Stimulated activated CD4-positive, alpha-beta T cell treated with anti-CD3 and anti-CD28 coated beads, TNF-alpha, amount 100 ng/mL, for 1 hour (primary cell): ENCODE results near the gene STK40.

Experiments
- DNase-seq, 3 donors: peaks; one replicate each; pipeline ENCODE4 v3.0.0-alpha.2; 2020; ENCODE audit warnings: low read depth in 3 of 3, low spot score in 1 of 3

The STK40 gene, protein sequence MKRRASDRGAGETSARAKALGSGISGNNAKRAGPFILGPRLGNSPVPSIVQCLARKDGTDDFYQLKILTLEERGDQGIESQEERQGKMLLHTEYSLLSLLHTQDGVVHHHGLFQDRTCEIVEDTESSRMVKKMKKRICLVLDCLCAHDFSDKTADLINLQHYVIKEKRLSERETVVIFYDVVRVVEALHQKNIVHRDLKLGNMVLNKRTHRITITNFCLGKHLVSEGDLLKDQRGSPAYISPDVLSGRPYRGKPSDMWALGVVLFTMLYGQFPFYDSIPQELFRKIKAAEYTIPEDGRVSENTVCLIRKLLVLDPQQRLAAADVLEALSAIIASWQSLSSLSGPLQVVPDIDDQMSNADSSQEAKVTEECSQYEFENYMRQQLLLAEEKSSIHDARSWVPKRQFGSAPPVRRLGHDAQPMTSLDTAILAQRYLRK

DNA sequence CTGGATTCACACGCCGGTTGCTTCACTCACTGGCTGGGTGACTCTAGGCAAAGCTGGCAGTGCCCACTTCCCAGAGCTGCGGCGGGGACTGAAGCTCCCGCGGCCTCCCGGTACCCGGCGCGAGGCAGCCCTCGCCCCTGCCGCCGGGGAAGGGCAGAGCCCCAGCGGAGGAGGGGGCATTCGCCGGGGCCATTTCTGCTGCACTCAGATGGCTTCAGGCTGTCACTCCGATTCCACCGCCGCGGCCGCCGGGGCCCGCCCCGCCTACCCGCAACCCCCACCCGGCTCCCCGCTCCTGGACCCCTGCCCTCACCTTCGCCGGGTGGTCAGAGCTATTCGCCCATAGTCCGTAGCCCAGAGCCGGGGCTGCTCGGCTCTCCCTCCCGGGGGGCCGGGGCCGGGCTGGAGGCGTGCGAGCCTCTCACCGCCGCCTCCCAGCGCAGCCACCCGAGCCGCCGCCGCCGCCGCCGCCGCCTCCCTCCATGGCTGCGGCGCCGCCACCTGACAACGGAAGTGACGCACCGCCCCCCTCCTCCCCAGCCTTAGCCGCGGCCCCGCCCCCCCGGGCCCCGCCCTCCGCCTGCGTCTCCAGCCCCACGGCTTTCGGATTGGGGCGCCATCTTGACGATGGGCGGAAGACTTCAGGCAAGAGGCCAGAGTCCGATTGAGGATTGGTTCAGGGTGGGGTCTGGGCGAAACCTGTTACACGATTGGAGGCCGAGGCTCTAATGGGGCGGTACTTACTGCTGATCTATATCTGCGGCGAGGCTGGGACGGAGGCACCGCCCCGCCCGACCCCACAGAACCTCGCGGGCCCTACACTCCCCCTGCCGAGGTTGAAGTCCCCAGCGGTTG, at the start of gene STK40:
TSS of gene STK40 (minus strand) at position 515 of the 855 bp plus-strand sequence. CDS start 24,592 bp downstream, outside the sequence.
- DNase-seq: peak; percentile 97

- DNase-seq: no peak
Observed at GRCh38 chr1:36433102-36433501, 47.4 kb upstream of the STK40 start.

- DNase-seq: no peak
Observed at GRCh38 chr1:36432616-36433015, 46.9 kb upstream of the STK40 start.

DNA sequence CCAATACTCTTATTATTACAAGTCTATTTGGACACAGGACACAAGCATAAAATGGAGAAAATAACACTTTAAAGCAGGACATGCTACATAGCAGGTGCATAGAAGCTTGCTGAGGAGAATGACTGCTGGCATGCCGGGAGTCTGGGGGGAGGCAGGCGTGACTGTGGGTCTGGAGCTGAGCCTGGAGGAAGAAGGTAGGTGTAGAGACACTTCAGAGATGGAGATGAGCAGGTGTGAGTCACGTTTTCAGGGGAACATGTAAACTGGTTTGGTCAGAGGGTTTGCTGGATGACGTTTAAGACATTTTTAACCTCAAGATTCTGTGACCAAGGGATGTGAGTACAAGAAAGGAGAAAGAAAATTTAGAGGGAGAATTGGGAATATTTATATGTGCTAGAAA, 40.1 kb upstream of the STK40 start:
- no peak for DNase-seq

DNA sequence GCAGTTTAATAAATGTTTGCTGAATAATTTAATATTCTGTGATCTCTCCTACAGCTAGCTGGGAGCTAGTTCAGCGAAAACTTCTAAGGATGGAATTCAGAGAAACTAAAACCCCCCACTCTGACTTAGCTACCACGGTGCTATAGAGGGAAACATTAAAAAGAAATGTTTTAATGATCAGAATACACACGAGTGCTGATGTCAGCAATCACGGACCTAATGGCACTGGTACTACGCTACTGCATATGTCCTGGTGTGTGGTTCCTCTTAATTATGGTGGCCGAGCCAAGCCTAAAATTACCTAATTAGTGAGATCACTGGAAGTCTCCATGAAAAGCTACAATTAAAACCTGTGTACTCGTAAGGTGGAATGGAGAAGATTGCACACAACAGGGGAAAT, 35.9 kb upstream of the STK40 start:
- DNase-seq: no peak

- peak; percentile 76 to 93 (median 86) for DNase-seq
Observed at GRCh38 chr1:36420836-36421317, 35.2 kb upstream of the STK40 start.

DNA sequence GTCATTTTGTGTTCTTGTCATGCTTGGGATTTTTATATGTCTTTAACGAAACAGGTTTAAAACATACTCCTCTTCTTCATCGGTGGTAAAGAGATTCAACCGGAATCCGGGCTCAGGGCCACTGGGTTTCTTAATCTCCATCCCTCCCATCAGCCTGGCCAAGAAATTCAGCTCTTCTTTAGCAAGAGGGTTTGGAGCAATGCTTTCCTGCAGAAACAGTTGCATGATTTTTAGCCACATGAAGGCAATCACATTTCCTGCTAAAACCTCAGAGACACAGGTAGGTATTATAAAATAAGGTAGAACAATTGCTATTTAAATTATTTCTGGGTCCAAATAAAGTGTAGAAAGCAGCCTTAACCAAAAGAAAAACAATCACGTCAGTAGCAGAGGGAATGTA, 34.7 kb upstream of the STK40 start:
- DNase-seq: no peak

- no peak for DNase-seq
Observed at GRCh38 chr1:36419569-36419968, 33.8 kb upstream of the STK40 start.

DNA sequence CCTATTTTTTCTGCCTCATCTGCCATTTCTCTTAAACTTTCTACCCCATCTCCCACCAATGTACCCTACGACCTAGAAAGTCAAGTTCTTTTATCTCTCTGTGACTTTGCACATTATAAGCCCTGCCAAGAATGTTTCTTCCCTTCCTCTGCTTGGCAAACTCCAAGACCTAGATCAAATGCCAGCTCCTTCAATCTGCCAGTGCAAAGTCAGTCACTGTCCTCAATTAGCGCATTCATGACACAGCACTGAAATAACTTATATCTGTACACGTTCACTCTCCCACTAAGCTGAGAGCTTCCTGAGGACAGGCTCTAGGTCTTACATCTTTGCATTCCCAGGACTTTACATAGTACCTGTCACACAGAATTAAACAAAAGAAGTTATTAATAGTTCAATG, 33.4 kb upstream of the STK40 start:
- DNase-seq: no peak

DNA sequence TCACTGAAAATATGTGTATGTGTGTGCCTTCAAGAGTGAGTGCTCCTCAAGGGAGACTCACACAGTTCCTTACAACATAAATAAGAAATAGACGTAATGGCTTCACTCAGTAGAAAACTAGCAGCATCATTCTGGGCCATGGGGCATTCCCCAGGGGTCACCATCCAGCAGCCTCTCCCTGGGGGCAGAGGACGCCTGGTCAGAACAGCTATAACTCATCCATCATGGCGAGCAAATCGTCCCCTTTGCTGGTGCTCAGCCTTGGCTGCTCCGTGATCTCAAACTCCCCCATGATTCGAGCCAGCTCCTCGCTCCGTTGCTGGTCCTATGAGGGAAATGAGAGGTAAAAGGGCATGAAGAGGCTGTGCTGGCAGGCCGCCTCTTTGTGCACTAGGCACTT, 32.2 kb upstream of the STK40 start:
- DNase-seq: no peak

DNA sequence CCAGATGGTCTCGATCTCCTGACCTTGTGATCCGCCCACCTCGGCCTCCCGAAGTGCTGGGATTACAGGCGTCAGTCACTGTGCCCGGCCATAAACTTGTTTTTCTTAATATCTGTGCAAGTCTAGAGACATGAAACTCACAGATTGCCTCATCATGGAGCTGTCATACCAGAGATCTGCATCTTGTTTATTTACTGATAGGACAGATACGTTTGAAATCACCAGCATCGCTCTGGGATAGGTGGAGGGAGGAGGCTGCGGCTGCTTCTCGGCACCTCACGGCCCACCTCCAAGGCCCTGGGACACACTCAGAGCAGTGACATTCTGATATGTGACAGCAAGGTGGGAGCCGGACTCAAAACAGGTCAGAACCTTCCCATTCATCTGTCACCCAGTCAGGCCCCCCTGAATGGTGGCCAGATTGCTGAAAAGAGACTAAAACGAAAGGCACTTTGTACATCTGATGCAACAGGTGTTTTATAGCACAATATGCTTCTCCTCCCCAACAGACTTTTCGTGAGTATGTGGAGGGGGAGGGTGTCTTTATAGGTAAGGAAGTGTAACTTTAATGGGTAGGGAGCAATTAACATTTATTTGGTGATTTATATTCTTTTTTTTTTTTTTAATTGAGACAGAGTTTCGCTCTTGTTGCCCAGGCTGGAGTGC, 30.1 kb upstream of the STK40 start:
- DNase-seq: no peak

DNA sequence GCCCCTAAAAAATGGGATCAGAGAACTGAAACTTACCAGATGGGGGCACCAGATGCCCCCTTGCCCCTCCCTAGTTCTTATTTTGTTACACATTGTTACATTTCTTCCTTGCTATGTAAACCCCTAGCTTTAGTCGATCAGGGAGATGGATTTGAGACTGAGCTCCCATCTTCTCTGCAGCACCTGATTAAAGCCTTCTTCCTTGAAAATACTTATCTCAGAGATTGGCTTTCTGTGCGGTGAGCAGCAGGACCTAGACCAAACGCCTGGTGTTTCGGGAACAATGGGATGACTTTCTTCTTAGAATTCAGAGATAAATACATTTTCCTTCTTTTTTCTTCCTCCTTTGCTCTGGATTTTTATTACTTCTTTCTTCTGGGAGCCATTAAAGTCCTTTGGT, 28.7 kb upstream of the STK40 start:
- no peak for DNase-seq

GRCh38 chr1:36411674-36412648, 26.2 kb upstream of the STK40 start:
- no peak for DNase-seq

GRCh38 chr1:36408479-36408878, 22.8 kb upstream of the STK40 start:
- DNase-seq: no peak

- DNase-seq: no peak
Observed at GRCh38 chr1:36406440-36406839, 20.7 kb upstream of the STK40 start.

GRCh38 chr1:36402504-36402890, 16.8 kb upstream of the STK40 start:
- no peak for DNase-seq

DNA sequence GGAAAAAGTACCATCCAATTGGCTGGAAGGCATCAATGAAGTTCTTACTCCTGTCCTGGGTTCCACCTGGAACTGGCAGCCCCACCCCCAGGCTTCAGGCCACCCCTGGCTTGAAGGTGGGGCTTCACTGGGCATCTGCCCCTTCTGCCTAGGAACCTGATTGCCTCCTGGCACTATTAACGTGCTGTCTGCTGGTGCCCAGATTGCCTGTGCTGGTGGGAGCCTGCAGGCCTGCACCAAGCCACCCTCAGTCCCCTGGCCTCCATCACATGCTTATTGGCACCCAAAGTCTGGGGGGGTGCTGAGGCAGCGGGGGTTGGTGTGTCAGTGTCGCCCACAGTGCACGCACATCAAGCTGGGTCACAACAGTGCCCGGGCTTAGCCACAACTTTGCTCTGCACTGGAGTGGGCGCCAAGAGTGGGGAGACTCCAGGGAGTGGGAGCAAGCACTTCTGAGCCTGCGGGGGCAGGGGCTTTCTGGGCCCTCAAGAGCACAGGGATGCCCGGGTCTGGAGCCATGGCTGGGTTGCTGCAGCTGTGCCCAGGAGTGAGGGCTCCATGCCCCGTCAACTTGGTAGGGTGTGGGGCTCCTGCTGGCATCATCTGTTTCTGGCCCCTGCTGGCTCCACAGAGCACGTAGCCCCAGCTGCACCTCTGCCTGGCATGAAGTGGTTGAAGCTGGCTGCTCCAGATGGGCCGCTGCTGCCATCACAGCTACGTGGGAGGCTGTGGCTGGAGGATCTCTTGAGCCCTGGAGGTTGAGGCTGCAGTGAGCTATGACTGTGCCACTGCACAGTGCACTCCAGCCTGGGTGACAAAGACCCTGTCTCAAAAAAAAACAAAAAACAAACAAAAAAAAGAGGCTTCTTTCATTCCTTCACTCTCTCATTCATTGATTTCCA, 16.1 kb upstream of the STK40 start:
- no peak for DNase-seq

DNA sequence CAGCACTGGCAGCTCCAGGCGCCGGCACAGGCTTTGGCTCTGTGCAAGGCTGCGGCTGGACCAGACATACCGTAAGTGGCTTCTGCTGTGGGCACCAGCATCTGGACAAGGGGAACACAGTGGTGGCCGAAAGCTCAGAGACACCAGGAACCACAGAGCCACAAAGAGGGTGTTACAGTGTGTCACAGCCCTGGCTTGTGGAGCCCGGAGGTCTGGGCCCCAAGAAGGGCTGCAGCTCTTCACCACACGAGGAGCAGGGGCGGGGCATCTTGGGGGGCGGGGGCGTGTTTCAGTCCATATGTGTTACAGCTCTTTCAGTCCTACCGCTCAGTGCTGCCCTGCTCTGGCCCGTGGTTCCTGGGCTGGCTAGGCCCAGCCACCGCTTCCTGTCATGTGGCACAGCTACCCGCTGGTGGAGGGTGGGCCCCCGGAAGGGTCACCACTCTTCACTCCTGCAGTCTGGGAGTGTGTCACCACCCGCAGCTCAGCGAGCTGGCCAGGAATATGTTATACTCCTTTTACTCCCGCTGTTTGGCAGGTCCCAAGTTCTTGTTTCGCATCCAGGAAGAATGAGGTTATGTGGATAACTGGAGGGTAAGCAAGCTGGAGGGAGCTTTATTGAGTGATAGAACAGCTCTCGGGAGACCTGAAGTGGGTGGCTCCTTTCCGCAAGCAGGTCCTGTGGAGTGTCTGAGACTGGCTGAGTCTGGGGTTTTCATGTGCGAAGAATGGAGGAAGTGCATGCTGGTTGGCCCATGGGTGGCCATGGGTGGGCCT, 15.3 kb upstream of the STK40 start:
- peak in 1 of 3 donors; percentile 34 for DNase-seq

DNA sequence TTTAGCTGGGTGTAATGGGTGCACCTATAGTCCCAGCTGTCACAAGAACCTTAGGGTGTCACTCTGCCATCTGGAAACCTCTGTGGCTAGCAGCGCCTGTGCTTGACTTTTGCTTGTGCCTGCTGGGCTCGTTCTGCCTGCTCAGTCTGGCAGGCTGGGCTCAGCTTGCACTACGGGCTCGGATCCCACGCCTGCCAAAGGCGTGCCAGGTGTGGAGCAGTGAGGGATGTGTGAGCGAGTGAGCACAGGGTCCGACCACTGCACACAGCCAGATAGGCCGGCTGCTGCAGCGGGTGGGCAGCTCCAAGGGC, 14.7 kb upstream of the STK40 start:
- DNase-seq: no peak
